Spleen (tissue), 11 donors: ENCODE measurements around the gene MYO3A. TPM values are rescaled to one million over a fixed set of nuclear protein-coding genes. Genes with fewer than 3 reads are reported as not detected.

Source experiments
- DNase-seq: peaks from one replicate; pipeline ENCODE4 v3.0.0-alpha.2; 2020
- H3K27ac ChIP-seq, 8 donors: fragments of 200-600 bp; sonication (generic) in 7 of 8; 1 replicate in 4 of 8; 2 replicates in 4 of 8; pipeline versions ENCODE4 v1.5.0 to v1.8.0; 2016 to 2021; ENCODE audit warnings: inconsistent platforms in 4 of 8, mild to moderate bottlenecking in 4 of 8, moderate library complexity in 1 of 8
- H3K27me3 ChIP-seq, 7 donors: fragments of 200-600 bp; sonication (generic) in 6 of 7; replicated peaks in 1 of 7; 1 replicate in 4 of 7; 2 replicates in 3 of 7; pipeline versions ENCODE4 v1.5.0 to v1.8.0; 2016 to 2021; ENCODE audit warnings: inconsistent platforms in 3 of 7, mild to moderate bottlenecking in 1 of 7
- H3K36me3 ChIP-seq, 6 donors: fragments of 200-600 bp; sonication (generic) in 5 of 6; 1 replicate in 4 of 6; 2 replicates in 2 of 6; pipeline versions ENCODE4 v1.5.0 to v1.8.0; 2016 to 2021; ENCODE audit warnings: inconsistent platforms in 2 of 6
- H3K4me1 ChIP-seq, 6 donors: fragments of 200-600 bp; sonication (generic) in 5 of 6; 1 replicate in 3 of 6; 2 replicates in 3 of 6; pipeline versions ENCODE4 v1.5.0 to v1.8.0; 2016 to 2021; ENCODE audit warnings: inconsistent platforms in 3 of 6
- H3K4me3 ChIP-seq, 8 donors: fragments of 200-600 bp; sonication (generic) in 7 of 8; 1 replicate in 4 of 8; 2 replicates in 4 of 8; pipeline versions ENCODE4 v1.5.0 to v1.8.0; 2016 to 2021; ENCODE audit warnings: inconsistent platforms in 4 of 8, mild to moderate bottlenecking in 4 of 8, moderate library complexity in 2 of 8
- H3K9me3 ChIP-seq, 8 donors: fragments of 200-600 bp; sonication (generic) in 7 of 8; 1 replicate in 4 of 8; 2 replicates in 4 of 8; pipeline versions ENCODE4 v1.5.0 to v1.8.0; 2016 to 2021; ENCODE audit warnings: inconsistent platforms in 4 of 8
- CTCF ChIP-seq, 11 experiments: fragments of 200-600 bp in 7 of 11; fragments of 450-650 bp in 4 of 11; sonication (generic) in 4 of 11; IDR thresholded peaks in 8 of 11; conservative IDR thresholded peaks in 3 of 11; 1 replicate in 7 of 11; 2 replicates in 4 of 11; pipeline versions ENCODE4 v1.4.0 to v1.8.0; 2016 to 2021; ENCODE audit warnings: antibody characterized with exemption in 11 of 11, inconsistent platforms in 4 of 11, mild to moderate bottlenecking in 1 of 11
- POLR2A ChIP-seq, 3 donors: fragments of 450-650 bp; IDR thresholded peaks; one replicate each; pipeline ENCODE4 v1.5.1; 2017; ENCODE audit warnings: antibody characterized with exemption in 3 of 3, mild to moderate bottlenecking in 1 of 3
- POLR2AphosphoS5 ChIP-seq, 3 donors: sonication (generic); formaldehyde crosslinking; IDR thresholded peaks; one replicate each; pipeline ENCODE4 v1.5.1; 2017; ENCODE audit warnings: antibody characterized with exemption in 3 of 3
- WGBS, 5 donors: extraction: QIAGEN DNeasy Blood & Tissue Kit in 3 of 5; methylation state at CpG; one replicate each; pipeline versions ENCODE4 v1.1.5 to v1.1.7; 2013 to 2018; 5-methylcytosine and 5-hydroxymethylcytosine counted together
- intact Hi-C: fragments of 100-400 bp; cut with DNase I; formaldehyde crosslinking; loops from one replicate; pipeline ENCODE4 v1.15.0; 2023; ENCODE audit warnings: low total_unique reads
- polyA plus RNA-seq, 3 donors: library from polyadenylated mRNA; stranded (reverse); fragments of 200-250 nt; gene quantifications; one replicate each; pipeline ENCODE4 v1.2.1, GENCODE V29; 2013
- total RNA-seq, 7 donors: library from RNA; depleted of rRNA in 3 of 7; stranded (reverse); fragments of >200 nt in 3 of 7; fragmentation: NEBNext Ultra II Directional in 4 of 7; extraction: Animal tissue kit (Norgen Biotek cat#: 25700) in 4 of 7; gene quantifications; one replicate each; pipeline versions ENCODE4 v1.1.0 to v1.2.1, GENCODE V29; 2016 to 2021
- donor health status: healthy with polysubstance abuse.
- donor health status: DM: no; HTN: no; CAD: no; lungs with moderate emphysema.
- donor health status: DM: no; HTN: no; CAD: no.
- donor health status: Bipolar disorder and iron deficiency.
- donor health status: healthy.
- donor health status: DM: no; HTN: no; CAD: no.
- donor health status: DM: yes; HTN: yes; CAD: no.

The MYO3A gene
- total and polyA plus RNA-seq, 10 donors: 0.09 to 1.3 (median 0.34) TPM; not detected in 1

- no peak overlapping the region for H3K4me3 ChIP-seq
- intact Hi-C loops: no loop called here
- no peak for DNase-seq
- H3K27me3 ChIP-seq: peaks cover 0 to 3% (median 0%) of the 10 kb centered on the region in 7 donors
- no peaks in the 10 kb centered on the region for H3K36me3 ChIP-seq
- no peak overlapping the region for H3K27ac ChIP-seq
- TF ChIP-seq POLR2A (IDR thresholded peaks at IDR 0.05) (no peak), POLR2AphosphoS5 (IDR thresholded peaks at IDR 0.05) (no peak), CTCF (IDR thresholded peaks at IDR 0.05 in 8 of 11, conservative IDR thresholded peaks at IDR 0.05 in 3 of 11) (no peak)
- H3K9me3 ChIP-seq: peaks cover 0 to 13% (median 2%) of the 10 kb centered on the region in 8 donors
- WGBS, 5 donors: 39 to 67% (median 55%) methylated on average over 1 of the region's 1 CpG
- no peaks in the 10 kb centered on the region for H3K4me1 ChIP-seq
These were observed 81.1 kb downstream of the MYO3A start for GRCh38 chr10:26015092-26015491.

GRCh38 chr10:26022831-26023230 lies 88.8 kb downstream of the MYO3A start:
- H3K4me3 ChIP-seq: no peak overlapping the region
- H3K9me3 ChIP-seq: no peaks in the 10 kb centered on the region
- H3K36me3 ChIP-seq: no peaks in the 10 kb centered on the region
- no peaks in the 10 kb centered on the region for H3K4me1 ChIP-seq
- no peak for DNase-seq
- TF ChIP-seq POLR2A (IDR thresholded peaks at IDR 0.05) (no peak), POLR2AphosphoS5 (IDR thresholded peaks at IDR 0.05) (no peak), CTCF (IDR thresholded peaks at IDR 0.05 in 8 of 11, conservative IDR thresholded peaks at IDR 0.05 in 3 of 11) (no peak)
- no peak overlapping the region for H3K27ac ChIP-seq
- no peaks in the 10 kb centered on the region for H3K27me3 ChIP-seq
- intact Hi-C loops: no loop called here

GRCh38 chr10:26024303-26024702 lies 90.3 kb downstream of the MYO3A start:
- intact Hi-C loops: no loop called here
- TF ChIP-seq POLR2AphosphoS5 (IDR thresholded peaks at IDR 0.05): no peak
- no peaks in the 10 kb centered on the region for H3K9me3 ChIP-seq
- no peaks in the 10 kb centered on the region for H3K4me1 ChIP-seq
- no peak overlapping the region for H3K4me3 ChIP-seq
- H3K27ac ChIP-seq: no peak overlapping the region
- DNase-seq: no peak
- H3K36me3 ChIP-seq: no peaks in the 10 kb centered on the region
- WGBS, 5 donors: 62 to 84% (median 71%) methylated on average over 2 of the region's 2 CpGs
- no peaks in the 10 kb centered on the region for H3K27me3 ChIP-seq

- no peak overlapping the region for H3K4me3 ChIP-seq
- H3K27me3 ChIP-seq: no peaks in the 10 kb centered on the region
- intact Hi-C loops: no loop called here
- no peak overlapping the region for H3K27ac ChIP-seq
- DNase-seq: no peak
- H3K4me1 ChIP-seq: no peaks in the 10 kb centered on the region
- no peaks in the 10 kb centered on the region for H3K36me3 ChIP-seq
- no peaks in the 10 kb centered on the region for H3K9me3 ChIP-seq
- TF ChIP-seq POLR2AphosphoS5 (IDR thresholded peaks at IDR 0.05) (no peak), CTCF (IDR thresholded peaks at IDR 0.05 in 8 of 11, conservative IDR thresholded peaks at IDR 0.05 in 3 of 11) (no peak), POLR2A (IDR thresholded peaks at IDR 0.05) (no peak)
These were observed 91.5 kb downstream of the MYO3A start for GRCh38 chr10:26025523-26025922.

GRCh38 chr10:26029858-26030257 lies 95.8 kb downstream of the MYO3A start:
- Histone ChIP-seq H3K4me1 (no peaks in the 10 kb centered on the region), H3K36me3 (no peaks in the 10 kb centered on the region), H3K4me3 (no peak overlapping the region), H3K9me3 (no peaks in the 10 kb centered on the region), H3K27ac (no peak overlapping the region), H3K27me3 (no peaks in the 10 kb centered on the region)
- DNase-seq: no peak
- 57 to 79% (median 66%) methylated on average over 3 of the region's 3 CpGs for WGBS, 5 donors
- TF ChIP-seq CTCF (IDR thresholded peaks at IDR 0.05 in 8 of 11, conservative IDR thresholded peaks at IDR 0.05 in 3 of 11): no peak
- TF ChIP-seq POLR2A (IDR thresholded peaks at IDR 0.05): no peak
- TF ChIP-seq POLR2AphosphoS5 (IDR thresholded peaks at IDR 0.05): no peak
- intact Hi-C loops: no loop called here
